DMS 273 treated with DMSO at 0.1 percent for 48 hours (cell line): ENCODE results near the gene CALD1.

Experiments
- DNase-seq: peaks from one replicate; lab custom pipeline; 2025; lab: John Stamatoyannopoulos, UW

CALD1 gene

DNA sequence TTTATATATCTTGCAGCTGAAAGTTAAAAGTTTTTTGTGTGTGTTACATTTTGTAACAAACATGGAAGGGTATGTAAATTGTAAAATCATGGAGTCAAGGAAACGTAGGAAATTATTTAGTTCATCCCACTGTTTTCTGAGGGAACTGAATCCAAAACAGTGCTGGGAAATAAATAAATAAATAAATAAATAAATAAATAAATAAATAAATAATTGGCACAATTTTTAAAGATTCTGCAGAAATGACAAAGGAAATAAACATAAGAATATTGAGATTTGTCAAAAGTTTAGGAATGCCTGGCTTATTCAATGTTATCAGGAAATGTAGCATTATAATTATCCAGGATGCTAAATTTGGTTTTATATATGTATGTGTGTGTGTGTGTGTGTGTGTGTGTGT is 115.5 kb downstream of the CALD1 start:
- no peak for DNase-seq

GRCh38 chr7:134896073-134896472 is 116.6 kb downstream of the CALD1 start:
- no peak for DNase-seq

DNA sequence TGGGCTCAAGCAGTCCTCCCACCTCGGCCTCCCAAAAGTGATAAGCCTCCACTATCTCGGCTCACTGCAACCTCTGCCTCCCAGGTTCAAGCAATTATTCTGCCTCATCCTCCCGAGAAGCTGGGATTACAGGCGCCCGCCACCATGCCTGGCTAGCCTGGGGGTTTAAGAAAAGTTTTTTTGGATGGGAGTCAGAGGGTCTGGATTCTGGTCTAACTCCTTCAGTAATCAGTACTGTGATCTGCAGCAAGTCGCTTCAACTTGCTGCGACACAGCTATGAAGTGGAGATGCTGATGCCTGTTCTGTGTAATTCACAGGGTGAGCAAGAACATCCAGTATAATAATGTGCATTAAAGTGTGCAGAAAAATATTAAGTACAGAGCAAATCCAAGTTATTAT is 118.5 kb downstream of the CALD1 start:
- no peak for DNase-seq

GRCh38 chr7:134899729-134900128 is 120.3 kb downstream of the CALD1 start:
- DNase-seq = no peak

DNA sequence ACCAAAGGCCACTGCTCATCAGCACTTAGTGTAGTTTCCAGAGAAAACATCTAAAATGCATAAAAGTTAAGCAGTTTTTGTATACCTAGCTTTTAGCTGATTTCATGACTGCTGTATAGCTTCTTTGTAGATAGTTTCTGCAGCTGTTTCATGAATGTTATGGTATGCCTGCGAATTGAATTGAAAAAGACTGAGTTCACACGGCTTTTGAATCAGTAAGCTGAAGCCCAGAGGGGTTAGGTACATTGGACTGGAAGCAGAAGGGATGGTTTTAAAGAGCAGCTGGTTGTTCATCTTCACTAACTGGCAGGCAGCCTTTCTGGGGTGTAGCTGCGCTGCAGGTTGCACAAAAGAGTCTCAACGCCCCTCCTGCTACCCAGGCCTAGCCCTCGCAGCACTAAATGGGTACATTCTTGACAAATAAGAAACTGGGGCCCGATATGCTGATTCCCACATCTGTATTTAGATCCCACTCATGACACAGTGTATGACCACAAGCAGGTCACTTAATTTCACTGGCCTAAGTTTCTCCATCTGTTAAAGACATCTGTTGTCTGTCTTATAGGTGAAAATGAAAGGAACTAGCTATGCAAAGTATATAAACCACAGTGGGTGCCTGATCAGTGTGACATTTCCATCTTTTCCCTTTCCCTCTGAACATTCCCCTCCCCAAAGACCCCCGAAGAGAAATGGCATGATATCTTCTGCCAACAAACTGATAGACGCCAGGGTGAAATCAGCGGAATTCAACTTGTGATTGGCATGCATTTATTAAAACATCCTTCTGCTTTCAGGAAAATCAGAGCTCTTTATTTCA is 120.9 kb downstream of the CALD1 start:
- DNase-seq = peak; percentile 83

DNA sequence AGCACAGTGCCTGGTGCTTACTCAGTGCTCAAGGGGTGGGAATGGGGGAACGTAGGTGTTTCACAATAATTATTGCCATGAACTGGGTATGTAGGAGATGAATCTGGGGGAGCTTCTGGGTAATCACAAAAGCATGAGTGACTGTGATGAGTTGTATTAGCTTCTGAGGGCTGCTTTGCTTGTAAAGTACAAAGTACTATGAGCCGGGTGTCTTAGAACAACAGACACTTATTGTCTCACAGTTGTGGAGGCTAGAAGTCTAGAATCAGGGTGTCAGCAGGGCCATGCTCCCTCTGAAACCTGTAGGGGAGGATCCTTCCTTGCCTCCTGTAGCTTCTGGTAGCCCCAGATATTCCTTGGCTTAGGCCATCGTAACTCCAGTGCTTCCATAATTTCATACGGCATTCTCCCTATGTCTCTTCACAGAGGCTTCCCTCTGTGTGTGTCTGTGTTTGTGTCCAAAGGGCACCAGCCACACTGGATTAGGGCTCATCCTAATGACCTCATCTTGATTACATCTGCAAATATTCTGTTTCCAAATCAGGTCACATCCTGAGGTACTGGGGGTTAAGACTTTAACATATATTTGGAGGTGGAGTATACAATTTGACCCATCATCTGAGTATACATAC is 122.1 kb downstream of the CALD1 start:
- DNase-seq = no peak

DNA sequence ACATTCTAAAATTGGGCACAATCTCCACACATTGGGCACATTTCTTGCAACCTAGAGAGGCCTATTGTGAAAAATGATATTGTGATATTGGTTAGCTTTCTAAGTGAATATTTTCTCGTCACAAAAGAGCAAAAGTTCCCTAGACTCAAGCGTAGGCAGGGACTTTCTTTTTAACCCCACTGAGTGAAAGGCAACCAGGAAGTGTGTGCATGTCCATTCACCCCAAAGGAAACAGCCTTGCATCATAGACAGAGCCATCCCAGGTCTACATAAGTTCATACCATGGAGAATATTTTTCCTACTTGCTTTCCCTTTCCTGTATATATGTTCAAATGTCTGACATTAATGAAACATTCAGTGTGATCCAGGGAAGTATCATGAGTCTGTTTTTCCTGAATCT is 122.6 kb downstream of the CALD1 start:
- DNase-seq = no peak

DNA sequence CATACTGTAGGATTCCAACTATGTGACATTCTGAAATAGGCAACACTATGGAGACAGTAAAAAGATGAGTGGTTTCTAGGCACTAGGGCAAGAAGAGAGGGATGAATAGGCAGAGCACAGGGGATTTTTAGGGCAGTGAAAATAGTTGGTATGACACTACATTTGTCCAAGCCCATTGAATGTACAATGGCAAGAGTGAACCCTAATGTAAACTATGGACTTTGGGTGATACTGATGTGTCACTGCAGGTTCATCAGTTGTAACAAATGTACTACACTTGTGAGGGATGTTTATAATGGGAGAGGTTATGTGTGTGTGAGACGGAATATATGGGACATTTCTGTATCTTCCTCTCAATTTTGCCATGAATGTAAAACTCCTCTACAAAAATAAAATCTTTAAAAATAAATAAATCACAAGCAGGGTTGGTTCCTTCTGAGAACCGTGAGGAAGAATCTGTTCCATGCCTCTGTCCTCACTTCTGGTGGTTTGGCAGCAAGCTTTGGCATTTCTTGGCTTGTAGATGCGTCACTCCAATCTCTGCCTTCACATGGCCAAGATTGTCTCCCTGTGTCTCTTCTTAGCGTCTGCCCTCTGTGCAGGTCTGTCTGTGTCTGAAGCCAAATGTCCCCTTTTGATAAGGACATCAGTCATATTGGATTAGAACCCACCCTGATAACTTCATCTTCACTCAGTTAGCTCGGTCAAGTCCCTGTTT is 123.8 kb downstream of the CALD1 start:
- no peak for DNase-seq

- DNase-seq = no peak
These were observed 125.9 kb downstream of the CALD1 start for GRCh38 chr7:134905375-134905774.

- DNase-seq = no peak
These were observed 127.6 kb downstream of the CALD1 start for GRCh38 chr7:134907000-134907399.

DNA sequence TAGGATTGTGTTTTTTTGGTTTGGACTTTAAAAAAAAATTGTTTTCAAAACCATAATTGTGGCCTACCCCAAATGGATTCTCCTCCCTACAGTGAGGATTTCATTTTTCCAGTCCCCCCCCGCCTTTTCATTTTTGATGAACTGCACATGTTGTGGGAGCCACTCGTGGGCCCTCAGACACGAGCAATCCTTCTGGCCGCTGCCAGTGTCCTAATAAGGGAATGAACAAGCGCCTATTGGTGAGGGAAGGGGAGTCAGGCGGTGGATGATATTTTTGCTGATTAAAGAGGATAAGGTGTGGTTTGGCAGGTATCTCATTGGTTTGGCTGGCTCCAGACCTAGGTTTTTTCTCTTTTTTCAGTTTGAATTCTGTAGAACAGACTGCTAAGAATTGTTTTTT is 128.2 kb downstream of the CALD1 start:
- no peak for DNase-seq

GRCh38 chr7:134908289-134908688 is 128.9 kb downstream of the CALD1 start:
- DNase-seq = no peak

GRCh38 chr7:134910214-134910890 is 130.9 kb downstream of the CALD1 start:
- no peak for DNase-seq

GRCh38 chr7:134910968-134911367 is 131.5 kb downstream of the CALD1 start:
- DNase-seq = no peak

DNA sequence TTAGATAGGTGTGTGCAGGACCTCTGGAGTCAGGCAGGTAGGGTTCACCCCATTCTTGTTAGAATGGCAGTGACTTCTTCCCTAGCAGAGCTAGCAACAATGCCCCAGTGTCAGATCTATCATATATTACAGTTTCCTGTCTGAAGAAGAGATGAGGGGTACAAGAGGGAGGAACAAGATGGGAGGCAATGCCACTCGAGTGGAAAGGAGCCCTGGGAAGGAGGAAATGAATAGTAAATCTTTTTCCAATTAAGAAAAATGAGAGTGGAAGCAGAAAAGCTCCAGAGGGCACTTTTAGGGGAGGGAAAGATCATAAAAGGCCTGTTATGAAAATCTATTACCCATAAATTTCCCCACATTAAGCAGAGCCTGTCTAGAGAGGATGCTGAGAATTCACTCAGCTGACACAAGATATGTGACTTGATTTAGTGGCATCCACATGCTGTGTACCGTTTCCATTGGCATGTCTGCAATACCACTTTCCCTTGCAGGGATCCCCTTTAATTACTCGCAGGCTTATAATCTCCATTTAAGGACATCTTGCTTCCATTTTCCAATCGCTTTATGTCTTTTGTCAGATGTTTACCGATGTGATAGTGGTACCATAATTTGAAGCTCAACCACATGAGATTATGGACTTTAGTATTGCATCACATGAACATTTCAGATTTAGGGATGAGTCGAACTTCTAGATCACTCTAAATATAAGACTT is 136.9 kb downstream of the CALD1 start:
- DNase-seq = no peak

- DNase-seq = no peak
These were observed 139.8 kb downstream of the CALD1 start for GRCh38 chr7:134919240-134919641.

- DNase-seq = no peak
These were observed 140.8 kb downstream of the CALD1 start for GRCh38 chr7:134920026-134920753.

- no peak for DNase-seq
These were observed 143.6 kb downstream of the CALD1 start for GRCh38 chr7:134922720-134923704.

DNA sequence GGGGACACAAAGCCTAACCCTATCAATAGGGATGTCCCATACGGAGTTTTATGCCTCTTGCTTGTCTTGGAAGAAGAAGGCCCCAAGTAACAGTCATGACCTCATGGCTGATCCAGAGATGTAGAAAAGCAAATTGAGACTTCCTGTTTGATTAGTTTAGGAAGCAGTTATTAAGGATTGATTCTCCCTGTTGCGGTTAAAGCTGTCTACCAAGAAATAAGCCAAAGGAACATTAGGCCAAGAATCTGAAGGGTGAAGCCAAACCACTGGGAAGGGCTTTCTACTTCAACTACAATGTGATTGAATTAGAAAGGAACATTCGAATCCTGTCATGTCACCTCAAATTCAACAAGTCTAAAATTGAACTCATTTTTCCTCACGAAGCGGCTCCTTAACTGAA is 146.3 kb downstream of the CALD1 start:
- DNase-seq = no peak

GRCh38 chr7:134926396-134926795 is 147.0 kb downstream of the CALD1 start:
- DNase-seq = no peak
